GM23338 (cell line): ENCODE measurements around the gene FIP1L1. TPM values are rescaled to one million over a fixed set of nuclear protein-coding genes. Genes with fewer than 3 reads are reported as not detected.

Experiments
- ATAC-seq: fragments of 200-7000 bp; cut with Tn5 transposase; 3 replicates; pipeline ENCODE4 v1.9.1; 2020
- DNase-seq: peaks from one replicate; pipeline ENCODE4 v3.0.0-alpha.2; 2015; ENCODE audit warnings: low spot score
- H2AFZ ChIP-seq: fragments of 200-600 bp; sonication (generic); 2 replicates; pipeline ENCODE4 v1.8.0; 2016; ENCODE audit warnings: antibody characterized with exemption, mild to moderate bottlenecking, moderate library complexity
- H3F3A ChIP-seq: fragments of 200-600 bp; sonication (generic); replicated peaks from 2 replicates; pipeline ENCODE4 v1.8.0; 2017; ENCODE audit warnings: antibody characterized with exemption, mixed run types, low read depth
- H3K27ac ChIP-seq: fragments of 200-600 bp; sonication (generic); 2 replicates; pipeline ENCODE4 v1.6.1; 2016; ENCODE audit warnings: low read depth
- H3K27me3 ChIP-seq: fragments of 200-600 bp; sonication (generic); 2 replicates; pipeline ENCODE4 v1.8.0; 2016; ENCODE audit warnings: mild to moderate bottlenecking, mixed run types, moderate library complexity; ENCODE audit not compliant: insufficient read depth
- H3K36me3 ChIP-seq: fragments of 200-600 bp; sonication (generic); 2 replicates; pipeline ENCODE4 v1.8.0; 2016; ENCODE audit warnings: mild to moderate bottlenecking; ENCODE audit not compliant: insufficient read depth
- H3K4me1 ChIP-seq: fragments of 200-600 bp; sonication (generic); 2 replicates; pipeline ENCODE4 v1.8.0; 2016; ENCODE audit warnings: mild to moderate bottlenecking, moderate library complexity; ENCODE audit not compliant: insufficient read depth
- H3K4me2 ChIP-seq: fragments of 200-600 bp; sonication (generic); 2 replicates; pipeline ENCODE4 v1.7.1; 2017; ENCODE audit warnings: mixed run types
- H3K4me3 ChIP-seq: fragments of 200-600 bp; sonication (generic); 2 replicates; pipeline ENCODE4 v1.6.1; 2016; ENCODE audit warnings: mixed run types
- H3K79me2 ChIP-seq: fragments of 200-600 bp; sonication (generic); replicated peaks from 2 replicates; pipeline ENCODE4 v1.8.0; 2017; ENCODE audit warnings: mild to moderate bottlenecking; ENCODE audit not compliant: insufficient read depth
- H3K9me2 ChIP-seq: fragments of 200-600 bp; sonication (generic); 2 replicates; pipeline ENCODE4 v1.8.0; 2017; ENCODE audit not compliant: insufficient read depth
- H4K20me1 ChIP-seq: fragments of 200-600 bp; sonication (generic); replicated peaks from 2 replicates; pipeline ENCODE4 v1.8.0; 2017; ENCODE audit warnings: mild to moderate bottlenecking; ENCODE audit not compliant: insufficient read depth
- H3K27ac Mint-ChIP-seq: 2 replicates; pipeline ENCODE4 v1.8.0; 2020; ENCODE audit warnings: inconsistent platforms, mild to moderate bottlenecking, moderate library complexity, mixed read lengths
- H3K27me3 Mint-ChIP-seq: 3 replicates; pipeline ENCODE4 v1.8.0; 2022; ENCODE audit warnings: low read depth, mild to moderate bottlenecking, moderate library complexity, mixed read lengths, inconsistent platforms; ENCODE audit not compliant: insufficient read depth, poor library complexity
- H3K36me3 Mint-ChIP-seq: 3 replicates; pipeline ENCODE4 v1.8.0; 2021; ENCODE audit warnings: low read depth, mild to moderate bottlenecking, inconsistent platforms, moderate library complexity, mixed read lengths
- H3K4me1 Mint-ChIP-seq: 3 replicates; pipeline ENCODE4 v1.8.0; 2020; ENCODE audit warnings: mild to moderate bottlenecking, inconsistent platforms, mixed read lengths
- H3K4me3 Mint-ChIP-seq: 3 replicates; pipeline ENCODE4 v1.8.0; 2021; ENCODE audit warnings: moderate library complexity, mild to moderate bottlenecking, inconsistent platforms, mixed read lengths
- H3K9me3 Mint-ChIP-seq: 3 replicates; pipeline ENCODE4 v1.8.0; 2020; ENCODE audit warnings: moderate library complexity, mild to moderate bottlenecking, inconsistent platforms, mixed read lengths
- CREB1 ChIP-seq: fragments of 250-450 bp; sonication (Bioruptor Pico); IDR thresholded peaks from 2 replicates; pipeline ENCODE4 v1.5.0; 2020; ENCODE audit warnings: low read depth, mild to moderate bottlenecking, moderate library complexity
- CTCF ChIP-seq, 2 experiments: fragments of 200-600 bp in 1 of 2; sonication (generic) in 1 of 2; conservative IDR thresholded peaks; 2 replicates each; pipeline versions ENCODE4 v1.5.1 to v1.6.1; 2016 to 2017; ENCODE audit warnings: antibody characterized with exemption in 2 of 2, low read depth in 2 of 2, mild to moderate bottlenecking in 2 of 2, moderate library complexity in 1 of 2
- EZH2 ChIP-seq: fragments of 200-600 bp; sonication (generic); IDR thresholded peaks from one replicate; pipeline ENCODE4 v1.8.0; 2017; ENCODE audit warnings: antibody characterized with exemption, mild to moderate bottlenecking, low read depth; ENCODE audit not compliant: unreplicated experiment
- EZH2phosphoT487 ChIP-seq: fragments of 200-600 bp; sonication (generic); IDR thresholded peaks from one replicate; pipeline ENCODE4 v1.8.1; 2018; ENCODE audit warnings: antibody characterized with exemption; ENCODE audit not compliant: unreplicated experiment
- JUNB ChIP-seq: IDR thresholded peaks from one replicate; pipeline ENCODE4 v1.6.1; 2016; ENCODE audit warnings: antibody characterized with exemption; ENCODE audit not compliant: unreplicated experiment
- NANOG ChIP-seq: IDR thresholded peaks from 2 replicates; pipeline ENCODE4 v1.6.1; 2016; ENCODE audit warnings: antibody characterized with exemption, borderline replicate concordance
- POLR2AphosphoS5 ChIP-seq: IDR thresholded peaks from 2 replicates; pipeline ENCODE4 v1.6.1; 2016; ENCODE audit warnings: antibody characterized with exemption, low read depth
- REST ChIP-seq: IDR thresholded peaks from one replicate; pipeline ENCODE4 v1.6.1; 2018; ENCODE audit warnings: antibody characterized with exemption; ENCODE audit not compliant: unreplicated experiment
- STAT1 ChIP-seq: IDR thresholded peaks from one replicate; pipeline ENCODE4 v1.6.1; 2016; ENCODE audit warnings: antibody characterized with exemption; ENCODE audit not compliant: unreplicated experiment
- ZNF114 ChIP-seq: fragments of 250-450 bp; sonication (Bioruptor Pico); IDR thresholded peaks from 2 replicates; pipeline ENCODE4 v1.5.0; 2020; ENCODE audit warnings: mild to moderate bottlenecking, moderate library complexity
- ZNF331 ChIP-seq: fragments of 250-450 bp; sonication (Bioruptor Pico); IDR thresholded peaks from 2 replicates; pipeline ENCODE4 v1.5.0; 2020; ENCODE audit warnings: low read depth, mild to moderate bottlenecking, moderate library complexity
- ZNF462 ChIP-seq: fragments of 250-450 bp; sonication (Bioruptor Pico); IDR thresholded peaks from 2 replicates; pipeline ENCODE4 v1.5.0; 2020; ENCODE audit warnings: mild to moderate bottlenecking, moderate library complexity
- polyA plus RNA-seq: library from polyadenylated mRNA; unstranded; fragments of >200 nt; fragmentation: Nextera tagmentation; extraction: Ambion mirVana; gene quantifications from 2 replicates; pipeline ENCODE4 v1.2.1, GENCODE V29; 2016
- total RNA-seq: library from RNA; depleted of rRNA; stranded (reverse); fragments of >200 nt; shearing (Covaris generic); gene quantifications from 2 replicates; pipeline ENCODE4 v1.2.3, GENCODE V29; 2014

Gene FIP1L1
- total and polyA plus RNA-seq, 2 experiments from 2014 or later = 43.3 to 54.0 TPM

GRCh38 chr4:53501561-53501960 is 124.1 kb downstream of the FIP1L1 start (continued):
- no peak for TF ChIP-seq CTCF (conservative IDR thresholded peaks at IDR 0.05; ENCODE audit: low read depth in 2 of 2)
- TF ChIP-seq ZNF114 (CRISPR knock-in tag) = no peak
- TF ChIP-seq NANOG = no peak
- TF ChIP-seq POLR2AphosphoS5 = no peak
- TF ChIP-seq ZNF331 = no peak
- no peak for TF ChIP-seq CREB1 (CRISPR knock-in tag)
- no peak for TF ChIP-seq REST
- TF ChIP-seq STAT1 = no peak
- no peak for TF ChIP-seq EZH2phosphoT487
- no peak for TF ChIP-seq JUNB

- no peak overlapping the region for H3K4me3 Mint-ChIP-seq
- Histone ChIP-seq H3K4me2 (no peak overlapping the region), H3K36me3 (no peaks in the 10 kb centered on the region), H3F3A (no peaks in the 10 kb centered on the region), H3K27ac (no peak overlapping the region), H3K9me2 (no peaks in the 10 kb centered on the region), H3K4me1 (peaks cover 7% of the 10 kb centered on the region), H3K27me3 (no peaks in the 10 kb centered on the region), H3K4me3 (no peak overlapping the region), H2AFZ (no peak overlapping the region), H3K79me2 (no peaks in the 10 kb centered on the region), H4K20me1 (no peaks in the 10 kb centered on the region)
- H3K27me3 Mint-ChIP-seq = no peaks in the 10 kb centered on the region
- no peak for ATAC-seq
- peaks cover 10% of the 10 kb centered on the region for H3K4me1 Mint-ChIP-seq
- H3K9me3 Mint-ChIP-seq = no peaks in the 10 kb centered on the region
- no peaks in the 10 kb centered on the region for H3K36me3 Mint-ChIP-seq
- no peak overlapping the region for H3K27ac Mint-ChIP-seq
- DNase-seq = no peak
- TF ChIP-seq ZNF462 (CRISPR knock-in tag) = no peak
- no peak for TF ChIP-seq EZH2
- no peak for TF ChIP-seq CREB1 (CRISPR knock-in tag)
- no peak for TF ChIP-seq ZNF331
Measured at GRCh38 chr4:53502094-53502493, 124.7 kb downstream of the FIP1L1 start.
